Measurements from ENCODE around the gene DAZAP2. TPM values are rescaled to one million over a fixed set of nuclear protein-coding genes. Genes with fewer than 3 reads are reported as not detected.

The DAZAP2 gene
- total and polyA plus RNA-seq, 4 donors: 66.0 to 218 (median 135) TPM

- H3K36me3 ChIP-seq (ENCODE audit: control insufficient read depth in 4 of 4, insufficient read depth in 3 of 4, low read depth in 1 of 4, low read length in 3 of 4): no peaks in the 10 kb centered on the region
- WGBS: 97% methylated on average over 9 of the region's 9 CpGs
These were observed 37.8 kb upstream of the DAZAP2 start for GRCh38 chr12:51200806-51201205.

More at GRCh38 chr12:51200806-51201205, 37.8 kb upstream of the DAZAP2 start:
- Histone ChIP-seq H3K9ac (ENCODE audit: low read depth in 1 of 2, low read length in 2 of 2) (no peak overlapping the region), H3K4me3 (ENCODE audit: low read depth in 1 of 3, low read length in 3 of 3) (no peak overlapping the region), H3K27me3 (ENCODE audit: control insufficient read depth in 4 of 4, insufficient read depth in 4 of 4, low read length in 3 of 4) (no peaks in the 10 kb centered on the region), H3K9me3 (ENCODE audit: control insufficient read depth in 4 of 4, low read length in 3 of 4) (no peaks in the 10 kb centered on the region), H3K27ac (ENCODE audit: low read depth in 1 of 2, low read length in 2 of 2) (no peak overlapping the region), H3K4me1 (ENCODE audit: control insufficient read depth in 4 of 4, insufficient read depth in 4 of 4, low read length in 3 of 4) (peaks cover 0 to 2% (median 0%) of the 10 kb centered on the region in 4 donors)
- no peak for DNase-seq (ENCODE audit: low spot score)
- TF ChIP-seq MAX (IDR thresholded peaks at IDR 0.05): no peak
- no peak for TF ChIP-seq ATF3 (IDR thresholded peaks at IDR 0.05)
- no peak for TF ChIP-seq HNF4G (IDR thresholded peaks at IDR 0.05)
- TF ChIP-seq FOXA1 (IDR thresholded peaks at IDR 0.05): no peak
- TF ChIP-seq EGR1 (IDR thresholded peaks at IDR 0.05; ENCODE audit: low read depth in 2 of 2): no peak
- no peak for TF ChIP-seq SP1 (IDR thresholded peaks at IDR 0.05)
- no peak for TF ChIP-seq JUND (IDR thresholded peaks at IDR 0.05)
- TF ChIP-seq RAD21 (IDR thresholded peaks at IDR 0.05): no peak
- TF ChIP-seq RXRA (IDR thresholded peaks at IDR 0.05): no peak
- TF ChIP-seq REST (IDR thresholded peaks at IDR 0.05): no peak
- TF ChIP-seq CTCF (IDR thresholded peaks at IDR 0.05; ENCODE audit: low read depth, low read length, missing input control): no peak
- no peak for TF ChIP-seq FOXA2 (IDR thresholded peaks at IDR 0.05)
- TF ChIP-seq HNF4A (conservative IDR thresholded peaks at IDR 0.05): no peak
- TF ChIP-seq GABPA (IDR thresholded peaks at IDR 0.05 in 1 of 2, conservative IDR thresholded peaks at IDR 0.05 in 1 of 2): no peak
- no peak for TF ChIP-seq YY1 (IDR thresholded peaks at IDR 0.05)
- TF ChIP-seq TAF1 (conservative IDR thresholded peaks at IDR 0.05): no peak
